ENCODE measurements around the gene MT4. TPM values are rescaled to one million over a fixed set of nuclear protein-coding genes. Genes with fewer than 3 reads are reported as not detected.

Gene MT4
- total and polyA plus RNA-seq, 2 donors (not counting 3 experiments of a cell fraction or from before 2014, with no cell fraction given): not detected

DNA sequence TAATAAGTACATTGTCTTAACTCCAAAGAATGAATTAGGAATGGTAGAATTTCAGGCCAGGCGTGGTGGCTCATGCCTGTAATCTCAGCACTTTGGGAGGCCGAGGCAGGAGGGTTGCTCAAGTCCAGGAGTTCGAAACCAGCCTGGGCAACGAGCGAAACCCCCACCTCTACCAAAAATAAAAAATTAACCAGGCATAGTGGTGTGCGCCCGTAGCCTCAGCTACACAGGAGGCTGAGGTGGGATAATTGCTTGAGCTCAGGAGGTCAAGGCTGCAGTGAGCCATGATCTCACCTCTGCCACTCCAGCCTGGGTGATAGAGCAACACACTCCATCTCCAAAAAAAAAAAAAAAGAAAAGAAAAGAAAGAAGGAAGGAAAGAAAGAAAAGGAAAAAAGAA is 26.5 kb upstream of the MT4 start:
- Histone ChIP-seq H4K20me1 (replicated peaks; ENCODE audit: control insufficient read depth, extremely low read depth, insufficient read depth, low read length) (no peaks in the 10 kb centered on the region), H3K4me2 (ENCODE audit: insufficient read depth, low read length) (no peak overlapping the region), H3K4me1 (ENCODE audit: control insufficient read depth, extremely low read depth, insufficient read depth, low read length) (no peaks in the 10 kb centered on the region), H3K9ac (replicated peaks; ENCODE audit: extremely low read depth, insufficient read depth, low read length) (no peak overlapping the region), H3K79me2 (ENCODE audit: control insufficient read depth, insufficient read depth, low read length) (no peaks in the 10 kb centered on the region), H2AFZ (ENCODE audit: low read depth, low read length) (no peak overlapping the region), H3K4me3 (replicated peaks in 1 of 3; ENCODE audit: insufficient read depth in 1 of 3, low read depth in 1 of 3, low read length in 3 of 3) (no peak overlapping the region), H3K9me1 (replicated peaks; ENCODE audit: control insufficient read depth, extremely low read depth, insufficient read depth, low read length) (no peaks in the 10 kb centered on the region), H3K27ac (ENCODE audit: insufficient read depth, low read depth, low read length) (no peak overlapping the region), H3K36me3 (ENCODE audit: control insufficient read depth in 2 of 2, extremely low read depth in 1 of 2, insufficient read depth in 2 of 2, low read length in 2 of 2) (no peaks in the 10 kb centered on the region), H3K27me3 (ENCODE audit: control insufficient read depth in 2 of 2, insufficient read depth in 2 of 2, low read length in 2 of 2) (peaks cover 4 to 20% of the 10 kb centered on the region in 2 experiments), H3K9me3 (replicated peaks; ENCODE audit: control insufficient read depth, insufficient read depth, low read length) (no peaks in the 10 kb centered on the region)
- no peak for TF ChIP-seq MYC (IDR thresholded peaks at IDR 0.05; ENCODE audit: low read depth, low read length)
- TF ChIP-seq POLR2A (IDR thresholded peaks at IDR 0.05; ENCODE audit: low read depth, low read length): no peak
- no peak for TF ChIP-seq GATA2 (IDR thresholded peaks at IDR 0.05; ENCODE audit: insufficient read depth, insufficient read length, low read depth, low read length)
- no peak for TF ChIP-seq FOS (IDR thresholded peaks at IDR 0.05; ENCODE audit: borderline replicate concordance, insufficient read depth, low read length)
- TF ChIP-seq, protein P1, sequence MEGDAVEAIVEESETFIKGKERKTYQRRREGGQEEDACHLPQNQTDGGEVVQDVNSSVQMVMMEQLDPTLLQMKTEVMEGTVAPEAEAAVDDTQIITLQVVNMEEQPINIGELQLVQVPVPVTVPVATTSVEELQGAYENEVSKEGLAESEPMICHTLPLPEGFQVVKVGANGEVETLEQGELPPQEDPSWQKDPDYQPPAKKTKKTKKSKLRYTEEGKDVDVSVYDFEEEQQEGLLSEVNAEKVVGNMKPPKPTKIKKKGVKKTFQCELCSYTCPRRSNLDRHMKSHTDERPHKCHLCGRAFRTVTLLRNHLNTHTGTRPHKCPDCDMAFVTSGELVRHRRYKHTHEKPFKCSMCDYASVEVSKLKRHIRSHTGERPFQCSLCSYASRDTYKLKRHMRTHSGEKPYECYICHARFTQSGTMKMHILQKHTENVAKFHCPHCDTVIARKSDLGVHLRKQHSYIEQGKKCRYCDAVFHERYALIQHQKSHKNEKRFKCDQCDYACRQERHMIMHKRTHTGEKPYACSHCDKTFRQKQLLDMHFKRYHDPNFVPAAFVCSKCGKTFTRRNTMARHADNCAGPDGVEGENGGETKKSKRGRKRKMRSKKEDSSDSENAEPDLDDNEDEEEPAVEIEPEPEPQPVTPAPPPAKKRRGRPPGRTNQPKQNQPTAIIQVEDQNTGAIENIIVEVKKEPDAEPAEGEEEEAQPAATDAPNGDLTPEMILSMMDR (IDR thresholded peaks at IDR 0.05; ENCODE audit: extremely low read depth in 1 of 2, insufficient read depth in 1 of 2, low read depth in 1 of 2, low read length in 2 of 2): no peak
- TF ChIP-seq JUN (IDR thresholded peaks at IDR 0.05; ENCODE audit: borderline replicate concordance, insufficient read depth, insufficient read length, low read depth): no peak
- no peak for TF ChIP-seq EZH2 (IDR thresholded peaks at IDR 0.05; ENCODE audit: borderline replicate concordance, low read depth, low read length, severe bottlenecking)
- POLR2A ChIA-PET: no interaction called here
- dilution Hi-C loops (cut with MboI; ENCODE audit: extremely low pct_ligation_motif_present, low sequenced_read_pairs): no loop called here
- CTCF ChIA-PET: interaction anchor here (1.1 kb wide), 1 partner anchor 9 kb away, joined by 3 read pairs; no protein-coding TSS in a partner anchor
- intact Hi-C loops (cut with micrococcal nuclease): no loop called here
- no peak for FAIRE-seq
- DNase-seq (ENCODE audit: low read depth, low spot score): no peak
- no TSS peak for BruUV-seq (replicated peaks)

All from endothelial cell of umbilical vein (primary cell).